GM13976 (cell line): ENCODE measurements around the gene PAGE4.

Experiments used
- DNase-seq: peaks from one replicate; pipeline ENCODE4 v3.0.0; 2012; ENCODE audit warnings: low spot score
- CTCF ChIP-seq: IDR thresholded peaks from 2 replicates; pipeline ENCODE4 v1.5.1; 2012; ENCODE audit warnings: borderline replicate concordance, mild to moderate bottlenecking; ENCODE audit not compliant: insufficient read depth; ENCODE audit errors: extremely low read depth, missing control alignments, control extremely low read depth
- in situ Hi-C: fragments of 300-500 bp; cut with MboI; formaldehyde crosslinking; loops from one replicate; pipeline ENCODE4 v1.12.0; 2022; ENCODE audit warnings: low sequenced_read_pairs, mixed read lengths, inconsistent platforms; ENCODE audit not compliant: unreplicated experiment

PAGE4 gene, protein sequence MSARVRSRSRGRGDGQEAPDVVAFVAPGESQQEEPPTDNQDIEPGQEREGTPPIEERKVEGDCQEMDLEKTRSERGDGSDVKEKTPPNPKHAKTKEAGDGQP

DNA sequence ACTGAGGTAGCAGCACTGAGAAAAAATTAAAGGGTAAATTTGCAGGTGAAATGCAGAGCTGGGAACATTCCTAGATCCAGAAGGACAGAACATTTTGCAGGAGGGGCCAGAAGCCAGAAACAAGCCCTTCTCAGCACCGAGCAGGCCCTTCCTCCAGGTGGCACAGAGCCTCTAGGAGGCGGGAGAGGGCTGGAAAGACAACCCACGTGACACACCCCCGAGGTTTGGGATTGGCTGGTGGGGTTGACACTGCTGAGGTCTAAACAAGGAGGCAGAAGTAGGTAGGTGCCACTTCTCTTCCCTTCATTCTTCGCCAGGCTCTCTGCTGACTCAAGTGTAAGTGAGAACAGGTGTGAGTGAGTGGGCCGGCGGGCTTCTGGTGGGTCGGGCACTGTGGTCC lies at the start of gene PAGE4:
Gene PAGE4, plus strand, starts transcription at position 288 of the 400 bp plus-strand sequence. CDS start 1,126 bp downstream, outside the sequence.
- in situ Hi-C loops, result no loop called here
- TF ChIP-seq CTCF, result no peak
- no peak for DNase-seq

DNA sequence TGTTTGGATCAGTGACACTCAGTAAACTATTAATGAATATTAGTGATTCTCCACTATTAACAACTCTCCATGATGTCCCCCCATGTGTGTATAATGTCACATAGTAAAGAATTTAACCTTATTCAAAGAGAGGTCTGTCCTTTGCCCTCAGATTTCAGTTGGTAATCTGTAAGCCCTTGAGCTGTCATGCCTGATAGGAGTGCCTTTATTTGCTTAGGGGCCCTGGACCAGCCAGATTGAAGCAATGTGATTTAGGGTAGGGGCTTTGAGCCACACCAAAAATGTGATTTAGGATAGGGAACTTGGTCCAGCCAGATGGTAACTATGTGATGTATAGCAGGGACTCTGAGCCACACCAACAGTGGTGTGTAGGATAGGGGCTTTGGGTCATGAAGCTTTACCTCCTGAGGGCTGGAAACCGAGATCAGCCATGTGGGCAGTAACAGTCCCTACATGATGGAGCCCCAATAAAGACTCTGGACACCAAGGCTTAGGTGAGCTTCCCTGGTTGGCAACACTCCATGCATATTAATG lies 44.3 kb upstream of the PAGE4 start:
- DNase-seq, result no peak
- in situ Hi-C loops, result no loop called here
- TF ChIP-seq CTCF, result no peak

- in situ Hi-C loops, result no loop called here
- DNase-seq, result no peak
- TF ChIP-seq CTCF, result no peak
These were observed 36.7 kb upstream of the PAGE4 start for GRCh38 chrX:49792376-49792775.

DNA sequence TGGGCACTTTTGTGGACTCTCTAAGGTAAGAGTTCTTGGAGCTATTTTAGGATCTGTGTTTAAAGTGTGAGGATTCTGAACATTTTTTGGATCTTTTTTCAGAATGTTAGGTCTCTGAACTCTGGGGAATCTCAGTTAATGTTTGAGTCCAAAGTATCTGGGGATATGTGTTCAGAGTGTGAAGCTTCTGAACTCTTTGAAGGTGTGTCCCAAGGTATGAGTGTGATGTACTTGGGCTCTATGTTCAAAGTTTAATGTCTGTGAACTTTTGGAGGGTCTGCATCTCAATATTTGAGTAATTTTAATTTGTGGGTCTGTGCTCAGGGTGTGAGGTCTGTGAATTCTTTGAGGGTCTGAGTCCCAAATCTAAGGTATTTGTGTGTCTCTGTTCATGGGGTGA lies 35.4 kb upstream of the PAGE4 start:
- TF ChIP-seq CTCF, result no peak
- in situ Hi-C loops, result no loop called here
- DNase-seq, result no peak

DNA sequence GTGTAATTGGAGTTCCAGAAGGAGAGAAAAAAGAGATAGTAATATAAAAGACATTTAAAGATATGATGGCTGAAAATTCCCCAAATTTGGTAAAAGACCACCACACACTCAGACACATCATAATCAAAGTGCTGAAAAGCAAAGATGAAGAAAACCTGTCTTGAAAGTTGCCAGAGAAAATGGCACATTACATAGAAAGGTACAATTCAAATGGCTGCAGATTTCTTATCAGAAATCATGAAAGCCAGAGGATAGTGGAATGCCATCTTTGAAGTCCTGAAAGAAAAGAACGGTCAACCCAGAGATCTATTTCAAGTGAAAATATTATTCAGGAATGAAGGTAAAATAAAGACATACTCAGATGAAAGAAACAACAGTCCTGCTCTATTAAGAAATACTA lies 29.3 kb upstream of the PAGE4 start:
- DNase-seq, result no peak
- no peak for TF ChIP-seq CTCF
- in situ Hi-C loops, result no loop called here

DNA sequence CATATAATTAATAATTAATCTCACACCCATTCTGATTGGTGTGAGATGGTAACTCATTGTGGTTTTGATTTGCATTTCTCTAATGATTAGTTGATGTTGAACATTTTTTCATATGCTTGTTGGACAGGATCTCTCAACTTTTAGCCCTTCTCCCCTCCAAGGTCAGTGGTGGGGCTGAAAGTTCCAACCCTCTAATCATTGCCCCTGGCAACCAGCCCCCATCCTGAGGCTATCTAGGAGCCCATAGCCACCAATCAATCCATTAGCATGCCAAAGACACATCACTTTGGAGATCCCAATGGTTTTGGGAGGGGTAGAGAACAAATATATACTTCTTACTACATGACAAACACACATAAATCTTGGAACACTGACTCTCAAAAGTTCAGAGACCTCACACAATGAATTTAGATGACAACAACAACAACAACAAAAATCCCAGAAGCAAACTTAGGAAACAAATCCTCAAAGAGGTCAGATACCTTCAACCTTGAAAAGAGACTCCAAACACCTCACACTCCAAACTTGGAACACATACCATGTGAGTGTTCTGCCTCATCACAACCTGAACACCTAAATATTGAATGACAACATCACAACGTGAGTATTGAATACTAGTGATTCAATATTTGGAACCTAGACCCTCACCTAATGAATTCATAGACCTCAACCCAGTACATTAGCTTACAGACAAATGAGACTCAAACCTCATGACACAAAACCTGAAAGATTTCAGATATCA lies 19.0 kb upstream of the PAGE4 start:
- no peak for TF ChIP-seq CTCF
- in situ Hi-C loops, result no loop called here
- no peak for DNase-seq
